Psoas muscle (tissue), 8 donors: Measurements from ENCODE around the gene ZNF490. TPM values are rescaled to one million over a fixed set of nuclear protein-coding genes. Genes with fewer than 3 reads are reported as not detected.

Experiments
- ATAC-seq, 4 donors: fragments of 200-7000 bp; cut with Tn5 transposase; one replicate each; pipeline ENCODE4 v1.9.1; 2020; ENCODE audit warnings: moderate library complexity in 3 of 4, mild to moderate bottlenecking in 2 of 4
- DNase-seq, 2 donors: peaks; one replicate each; pipeline ENCODE4 v3.0.0-alpha.2; 2020
- H3K27ac ChIP-seq: fragments of 200-600 bp; one replicate; pipeline ENCODE4 v1.8.0; 2022
- H3K27me3 ChIP-seq, 3 donors: fragments of 200-600 bp in 1 of 3; one replicate each; pipeline versions ENCODE4 v1.6.1 to v1.8.0; 2013 to 2022; ENCODE audit warnings: low read length in 2 of 3, mild to moderate bottlenecking in 2 of 3, moderate library complexity in 1 of 3; ENCODE audit not compliant: insufficient read depth in 3 of 3
- H3K36me3 ChIP-seq, 2 donors: fragments of 200-600 bp in 1 of 2; one replicate each; pipeline versions ENCODE4 v1.6.1 to v1.8.0; 2013 to 2022; ENCODE audit warnings: low read depth in 1 of 2, mild to moderate bottlenecking in 1 of 2, moderate library complexity in 1 of 2; ENCODE audit not compliant: insufficient read depth in 1 of 2
- H3K4me1 ChIP-seq: fragments of 200-600 bp; one replicate; pipeline ENCODE4 v1.8.0; 2022
- H3K4me3 ChIP-seq: fragments of 200-600 bp; one replicate; pipeline ENCODE4 v1.8.0; 2022; ENCODE audit warnings: mild to moderate bottlenecking
- H3K9me3 ChIP-seq: fragments of 200-600 bp; one replicate; pipeline ENCODE4 v1.8.0; 2022
- CTCF ChIP-seq: fragments of 200-600 bp; IDR thresholded peaks from one replicate; pipeline ENCODE4 v1.8.0; 2022; ENCODE audit warnings: antibody characterized with exemption
- WGBS, 3 donors: extraction: QIAGEN DNeasy Blood & Tissue Kit; methylation state at CpG; one replicate each; pipeline versions ENCODE4 v1.1.6 to v1.1.7; 2013; 5-methylcytosine and 5-hydroxymethylcytosine counted together
- intact Hi-C, 2 donors: fragments of 100-400 bp; cut with DNase I; formaldehyde crosslinking; loops; one replicate each; pipeline versions ENCODE4 v1.11.0 to v1.14.2; 2022
- polyA plus RNA-seq, 3 donors: library from polyadenylated mRNA; stranded (reverse); fragments of 200-250 nt; gene quantifications; one replicate each; pipeline ENCODE4 v1.2.3, GENCODE V29; 2013
- total RNA-seq, 4 donors: library from RNA; stranded (reverse); fragmentation: NEBNext Ultra II Directional in 2 of 4; extraction: Animal tissue kit (Norgen Biotek cat#: 25700) in 2 of 4; gene quantifications; one replicate each; pipeline versions ENCODE4 v1.2.1 to v1.2.4, GENCODE V29; 2021 to 2023
- donor health status: healthy with polysubstance abuse.
- donor health status: DM: no; HTN: no; CAD: no; lungs with moderate emphysema.
- donor health status: Bipolar disorder and iron deficiency.
- donor health status: healthy.
- donor health status: DM: yes; HTN: yes; CAD: no.
- donor health status: DM: no; HTN: no; CAD: no.
- donor health status: DM: no; HTN: no; CAD: no.
- donor health status: DM: yes; HTN: yes; CAD: no.

ZNF490 gene
- total and polyA plus RNA-seq, 7 donors, result 0.17 to 4.9 (median 1.8) TPM

- WGBS, 3 donors, result 0% methylated on average over 44 to 49 of the region's 49 CpGs
- Histone ChIP-seq H3K27ac (peak within 1 kb of the TSS; percentile 97), H3K4me1 (peaks cover 23% of the 10 kb centered on the region), H3K36me3 (peaks cover 0 to 18% of the 10 kb centered on the region in 2 donors), H3K9me3 (no peaks in the 10 kb centered on the region), H3K4me3 (peak within 1 kb of the TSS; percentile 98), H3K27me3 (peaks cover 0 to 4% (median 3%) of the 10 kb centered on the region in 3 donors)
- intact Hi-C loops, result loop anchor here (1.0 to 10.0 kb wide), 4 partner anchors 56 to 146 kb away; partner anchors contain the start of genes ZNF490 (in 1 of the 2), ZNF791 (in 1 of the 2) and ZNF799 (in 1 of the 2)
- peak; percentile 97 to 98 (median 98) for ATAC-seq
- peak; percentile 94 to 96 for DNase-seq
- no peak for TF ChIP-seq CTCF
These were observed 59.4 kb downstream of the ZNF490 start, which contains the start of gene ZNF564 for GRCh38 chr19:12551060-12551832. Gene ZNF564, minus strand, starts transcription at chr19:12551482. Its CDS starts 150 bp downstream, at chr19:12551332.

- peaks cover 15% of the 10 kb centered on the region for H3K4me1 ChIP-seq
- H3K36me3 ChIP-seq, result peaks cover 0 to 18% of the 10 kb centered on the region in 2 donors
- ATAC-seq (no peak), DNase-seq (no peak)
- intact Hi-C loops, result no loop called here
- no peak overlapping the region for H3K27ac ChIP-seq
- TF ChIP-seq CTCF, result no peak
- H3K9me3 ChIP-seq, result peaks cover 6% of the 10 kb centered on the region
- H3K27me3 ChIP-seq, result no peaks in the 10 kb centered on the region
- 82 to 97% (median 88%) methylated on average over 2 of the region's 2 CpGs for WGBS, 3 donors
- no peak overlapping the region for H3K4me3 ChIP-seq
These were observed 63.7 kb downstream of the ZNF490 start for GRCh38 chr19:12546903-12547302.

GRCh38 chr19:12546068-12546467, 64.5 kb downstream of the ZNF490 start:
- Histone ChIP-seq H3K4me3 (no peak overlapping the region), H3K27ac (no peak overlapping the region), H3K9me3 (peaks cover 6% of the 10 kb centered on the region), H3K4me1 (peaks cover 15% of the 10 kb centered on the region), H3K27me3 (no peaks in the 10 kb centered on the region), H3K36me3 (peaks cover 0 to 20% of the 10 kb centered on the region in 2 donors)
- no peak for DNase-seq
- TF ChIP-seq CTCF, result no peak
- no peak for ATAC-seq
- 86 to 96% (median 92%) methylated on average over 5 of the region's 5 CpGs for WGBS, 3 donors
- intact Hi-C loops, result no loop called here

- intact Hi-C loops, result no loop called here
- H3K4me3 ChIP-seq, result no peak overlapping the region
- WGBS, 3 donors, result 68 to 82% (median 79%) methylated on average over 8 of the region's 8 CpGs
- H3K27ac ChIP-seq, result no peak overlapping the region
- H3K36me3 ChIP-seq, result peaks cover 0 to 28% of the 10 kb centered on the region in 2 donors
- peaks cover 6% of the 10 kb centered on the region for H3K9me3 ChIP-seq
- no peaks in the 10 kb centered on the region for H3K27me3 ChIP-seq
- ATAC-seq (peak in 2 of 4 donors; percentile 19 to 24), DNase-seq (no peak)
- TF ChIP-seq CTCF, result no peak
- peaks cover 14% of the 10 kb centered on the region for H3K4me1 ChIP-seq
These were observed 65.3 kb downstream of the ZNF490 start for GRCh38 chr19:12545267-12545666.
